CD4-positive, alpha-beta T cell treated with Interleukin-1 beta for 1 hour (primary cell): ENCODE data around the gene CACNG6.
"Not testable (repeated sequence)": the region's sequence is repeated elsewhere in the genome, so short reads cannot be mapped to it uniquely, and the experiment has no call there.

Source experiments
- DNase-seq, 2 donors: peaks; one replicate each; pipeline ENCODE4 v3.0.0-alpha.2; 2020 to 2022

The CACNG6 gene, protein sequence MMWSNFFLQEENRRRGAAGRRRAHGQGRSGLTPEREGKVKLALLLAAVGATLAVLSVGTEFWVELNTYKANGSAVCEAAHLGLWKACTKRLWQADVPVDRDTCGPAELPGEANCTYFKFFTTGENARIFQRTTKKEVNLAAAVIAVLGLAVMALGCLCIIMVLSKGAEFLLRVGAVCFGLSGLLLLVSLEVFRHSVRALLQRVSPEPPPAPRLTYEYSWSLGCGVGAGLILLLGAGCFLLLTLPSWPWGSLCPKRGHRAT

DNA sequence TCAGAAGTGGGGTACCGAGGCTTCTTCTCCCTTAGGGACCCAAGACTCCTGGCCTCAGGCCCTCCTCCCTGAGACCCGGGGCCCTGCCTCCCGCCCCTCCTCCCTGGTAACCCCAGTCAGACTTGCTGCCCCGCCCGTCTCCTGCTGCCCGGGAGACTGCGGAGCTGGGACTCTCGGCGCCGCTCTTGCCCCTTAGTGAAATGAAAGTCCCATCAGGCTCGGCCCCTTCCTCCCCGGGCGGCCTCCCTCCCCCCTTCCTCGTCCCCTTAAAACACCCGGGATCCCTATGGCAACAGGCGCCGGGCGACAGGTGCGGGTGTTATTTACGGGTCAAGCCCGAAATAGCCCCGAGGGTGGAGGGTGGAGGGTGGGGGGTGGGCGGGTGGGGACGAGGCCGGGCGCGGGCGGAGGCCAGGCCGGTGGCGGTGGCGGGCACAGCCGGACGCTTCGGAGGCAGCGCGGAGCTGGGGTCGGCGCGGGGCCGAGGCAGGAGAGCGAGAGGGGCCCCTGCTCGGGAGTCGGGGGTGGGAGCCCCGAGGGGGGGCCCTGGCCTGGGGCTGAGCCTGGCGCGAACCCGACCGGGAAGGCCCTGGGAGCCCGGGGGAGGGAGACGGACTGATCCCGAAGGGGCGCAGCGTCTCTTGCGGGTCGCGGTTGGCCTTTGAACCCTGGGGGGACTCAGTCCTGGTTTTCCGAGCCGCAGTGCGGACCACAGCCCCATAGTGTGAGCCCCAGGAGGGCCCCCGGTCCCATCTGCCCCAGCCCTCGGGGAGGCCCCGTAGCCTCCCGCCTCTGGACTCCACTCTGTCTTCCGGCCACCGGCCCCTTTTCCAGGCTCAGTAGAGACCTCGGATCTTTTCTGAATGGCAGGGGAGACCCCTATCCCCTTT is at the start of gene CACNG6:
Gene CACNG6, plus strand, starts transcription at position 414 of the 890 bp plus-strand sequence. CDS start 1,241 bp downstream, outside the sequence.
- peak in 1 of 2 donors; percentile 39 for DNase-seq

DNA sequence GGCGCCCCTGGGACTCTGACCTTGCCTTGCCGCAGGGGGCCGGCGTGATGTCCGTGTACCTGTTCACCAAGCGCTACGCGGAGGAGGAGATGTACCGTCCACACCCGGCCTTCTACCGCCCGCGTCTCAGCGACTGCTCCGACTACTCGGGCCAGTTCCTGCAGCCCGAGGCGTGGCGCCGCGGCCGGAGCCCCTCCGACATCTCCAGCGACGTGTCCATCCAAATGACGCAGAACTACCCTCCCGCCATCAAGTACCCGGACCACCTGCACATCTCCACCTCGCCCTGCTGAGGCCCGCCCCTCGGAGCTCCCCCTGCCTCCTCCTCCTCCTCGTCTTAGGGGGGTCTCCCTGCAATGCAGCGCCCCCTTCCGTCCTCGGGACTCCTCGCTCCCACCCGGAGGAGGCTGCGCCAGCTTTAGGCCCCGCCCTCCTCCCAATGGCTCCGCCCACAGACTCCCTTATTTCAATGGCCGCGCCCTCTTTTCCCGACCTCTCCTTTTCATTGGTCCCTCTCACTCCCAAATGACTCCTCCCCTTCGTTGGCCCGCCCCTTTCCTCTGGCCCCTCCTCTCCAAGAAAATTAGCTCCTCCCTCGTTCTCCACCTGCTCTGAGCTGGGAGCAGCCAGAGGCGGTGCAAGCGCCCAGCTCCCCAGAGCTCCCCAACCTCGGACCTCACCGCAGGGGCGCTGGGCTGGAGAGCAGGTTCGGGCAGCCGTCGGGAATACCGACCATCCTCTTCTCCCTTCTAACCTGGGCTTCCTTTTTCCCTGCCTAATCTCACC is 49.2 kb upstream of the CACNG6 start:
- DNase-seq = no peak

DNA sequence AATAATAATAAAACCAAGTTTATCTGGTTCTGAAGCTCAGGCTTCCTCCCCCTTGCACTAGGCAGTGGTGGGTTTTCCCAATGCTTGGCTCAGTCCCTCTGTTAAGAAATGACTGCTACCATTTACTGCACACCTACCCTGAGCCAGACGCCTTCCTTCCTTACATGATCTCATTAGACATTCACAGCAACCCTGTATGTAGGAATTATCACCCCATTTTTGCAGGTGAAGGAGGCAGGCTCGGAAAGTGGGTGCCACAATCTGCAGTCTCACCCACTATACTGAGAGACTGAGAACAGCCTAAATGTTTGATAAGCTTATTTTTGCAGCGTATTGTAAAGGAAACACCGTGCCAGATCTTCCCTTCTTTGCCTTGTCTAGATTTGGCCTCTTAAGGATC is 47.0 kb upstream of the CACNG6 start:
- no peak for DNase-seq

DNA sequence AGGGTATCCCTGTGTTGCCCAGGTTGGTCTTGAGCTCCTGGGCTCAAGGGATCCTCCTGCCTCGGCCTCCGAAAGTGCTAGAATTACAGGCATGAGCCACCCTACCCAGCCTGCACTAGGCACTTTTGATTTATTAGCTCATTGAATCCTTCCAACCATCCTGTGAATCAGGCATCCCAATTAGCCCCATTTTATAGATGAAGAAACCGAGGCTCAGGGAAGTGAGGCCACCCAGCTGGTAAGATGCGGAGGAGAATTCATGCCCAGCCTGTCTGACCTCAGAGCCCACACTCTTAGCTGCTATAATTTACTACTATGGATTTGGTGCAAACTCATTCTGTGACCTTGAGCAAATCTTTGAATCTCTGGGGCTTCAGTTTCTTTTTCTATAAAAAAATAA is 46.5 kb upstream of the CACNG6 start:
- no peak for DNase-seq

DNA sequence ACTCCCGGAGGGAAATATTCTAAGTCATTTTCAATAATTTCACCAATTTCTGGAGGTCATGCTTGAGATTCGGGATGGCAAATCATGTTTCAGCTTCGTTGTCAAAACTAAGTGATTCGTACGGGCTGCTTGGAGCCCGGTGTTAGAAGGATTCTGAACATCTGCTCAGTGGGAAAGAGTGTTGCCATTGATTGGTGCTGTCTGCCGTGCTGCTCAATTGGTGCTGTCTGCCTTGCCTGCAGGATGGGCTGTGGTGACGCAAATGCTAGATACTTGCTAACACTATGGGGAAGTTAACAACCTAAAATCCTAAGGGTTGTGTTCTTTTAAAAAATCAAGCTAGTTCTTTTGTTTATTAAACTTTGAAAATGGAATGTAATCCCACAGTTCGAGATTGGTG is 46.0 kb upstream of the CACNG6 start:
- no peak for DNase-seq

DNA sequence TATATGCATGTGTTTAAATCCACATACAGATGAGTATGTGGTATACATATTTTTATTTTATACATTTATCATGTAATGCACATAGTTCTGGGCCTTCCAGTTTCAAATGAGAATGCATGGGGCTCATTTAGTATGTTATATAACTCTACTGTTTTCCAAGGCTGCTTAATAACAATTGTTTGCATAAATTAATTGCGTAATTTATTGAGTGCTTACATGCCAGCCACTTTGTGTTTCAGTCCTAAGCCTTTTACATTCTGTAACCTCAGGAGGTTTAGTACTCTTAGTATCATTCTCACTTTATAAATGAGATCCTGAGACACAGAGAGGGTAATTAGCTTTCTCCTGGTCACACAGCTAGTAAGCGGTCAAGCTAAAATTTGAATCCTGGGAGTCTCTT is 45.4 kb upstream of the CACNG6 start:
- no peak for DNase-seq

DNA sequence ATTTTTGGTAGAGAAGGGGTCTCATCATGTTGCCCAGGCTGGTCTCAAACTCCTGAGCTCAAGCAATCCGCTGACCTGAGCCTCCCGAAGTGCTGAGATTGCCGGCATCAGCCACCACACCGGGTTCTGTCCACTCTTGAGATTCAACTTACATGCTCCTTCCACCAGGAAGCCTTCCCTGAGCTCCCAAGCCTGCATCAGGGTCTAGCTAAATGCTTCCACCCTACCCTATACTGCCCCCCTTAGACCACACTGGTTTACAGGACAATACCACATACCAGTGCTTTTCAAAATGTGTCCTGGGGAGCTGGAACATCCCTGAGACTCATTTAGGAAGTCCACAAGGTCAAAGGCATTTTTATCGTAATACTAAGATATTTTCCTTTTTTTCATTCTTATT is 43.8 kb upstream of the CACNG6 start:
- DNase-seq = no peak

DNA sequence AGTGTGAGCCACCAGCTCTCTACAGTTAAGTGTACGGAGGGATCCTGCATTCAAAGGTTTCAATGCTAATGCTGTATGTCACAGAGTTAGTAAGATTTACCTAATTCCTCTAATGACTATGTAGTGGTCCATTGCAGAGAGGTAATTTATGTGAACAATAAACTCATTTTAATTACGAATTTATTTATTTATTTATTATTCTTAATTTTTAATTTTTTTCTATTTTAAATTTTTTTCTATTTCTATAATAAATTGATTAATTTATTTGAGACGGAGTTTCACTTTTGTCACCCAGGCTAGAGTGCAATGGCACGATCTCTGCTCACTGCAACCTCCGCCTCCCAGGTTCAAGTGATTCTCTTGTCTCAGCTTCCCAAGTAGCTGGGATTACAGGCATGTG is 42.8 kb upstream of the CACNG6 start:
- not testable (repeated sequence) for DNase-seq

DNA sequence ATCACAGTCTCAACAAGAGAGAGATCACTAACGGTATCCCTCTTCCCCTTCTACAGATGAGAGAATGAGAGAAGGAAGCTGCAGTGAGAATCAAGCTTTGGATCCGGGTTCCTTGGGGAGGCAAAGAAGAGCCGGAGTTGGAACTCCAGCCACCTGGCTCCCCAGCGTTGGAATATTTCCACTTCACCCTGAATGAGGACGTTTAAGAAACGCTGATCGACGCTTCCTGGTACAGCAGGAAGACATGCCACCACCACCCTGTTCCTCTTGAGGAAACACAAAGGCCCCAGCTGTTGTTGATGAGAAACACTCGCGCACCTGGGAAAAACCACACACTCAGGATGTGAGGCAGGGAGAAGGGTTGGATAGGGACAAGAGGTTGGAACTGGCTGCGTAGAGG is 40.0 kb upstream of the CACNG6 start:
- no peak for DNase-seq

DNA sequence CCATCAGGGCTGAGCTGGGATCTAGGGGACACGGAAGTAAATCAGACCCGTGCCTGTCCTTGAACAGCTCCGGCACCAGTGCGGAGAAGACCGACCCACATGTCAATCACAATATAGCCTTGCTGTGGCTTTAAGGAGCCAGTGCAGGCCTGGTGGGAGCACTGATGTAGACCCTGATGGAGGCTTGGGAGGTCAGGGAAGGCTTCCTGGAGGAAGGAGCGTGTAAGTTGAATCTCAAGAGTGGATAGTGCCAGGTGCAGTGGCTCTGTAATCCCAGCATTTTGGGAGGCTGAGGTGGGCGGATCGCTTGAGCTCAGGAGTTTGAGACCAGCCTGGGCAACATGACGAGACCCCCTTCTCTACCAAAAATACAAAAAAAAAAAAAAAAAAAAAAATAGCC is 39.5 kb upstream of the CACNG6 start:
- no peak for DNase-seq

DNA sequence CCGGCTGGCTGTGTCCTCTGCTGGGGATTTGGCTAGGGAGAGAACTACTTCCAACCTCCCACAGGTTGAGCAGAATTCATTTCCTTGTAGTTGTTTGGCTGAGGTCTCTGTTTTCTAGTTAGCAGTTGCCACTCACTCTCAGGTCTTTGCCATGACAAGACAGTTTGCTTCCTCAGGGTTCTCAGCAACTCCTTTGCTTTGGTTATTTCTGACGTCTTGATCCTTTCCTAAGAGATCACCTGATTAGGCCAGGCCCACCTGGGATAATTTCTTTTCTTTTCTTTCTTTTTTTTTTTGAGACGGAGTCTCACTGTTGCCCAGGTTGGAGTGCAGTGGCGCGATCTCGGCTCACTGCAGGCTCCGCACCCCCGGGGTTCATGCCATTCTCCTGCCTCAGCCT is 38.1 kb upstream of the CACNG6 start:
- DNase-seq = no peak

DNA sequence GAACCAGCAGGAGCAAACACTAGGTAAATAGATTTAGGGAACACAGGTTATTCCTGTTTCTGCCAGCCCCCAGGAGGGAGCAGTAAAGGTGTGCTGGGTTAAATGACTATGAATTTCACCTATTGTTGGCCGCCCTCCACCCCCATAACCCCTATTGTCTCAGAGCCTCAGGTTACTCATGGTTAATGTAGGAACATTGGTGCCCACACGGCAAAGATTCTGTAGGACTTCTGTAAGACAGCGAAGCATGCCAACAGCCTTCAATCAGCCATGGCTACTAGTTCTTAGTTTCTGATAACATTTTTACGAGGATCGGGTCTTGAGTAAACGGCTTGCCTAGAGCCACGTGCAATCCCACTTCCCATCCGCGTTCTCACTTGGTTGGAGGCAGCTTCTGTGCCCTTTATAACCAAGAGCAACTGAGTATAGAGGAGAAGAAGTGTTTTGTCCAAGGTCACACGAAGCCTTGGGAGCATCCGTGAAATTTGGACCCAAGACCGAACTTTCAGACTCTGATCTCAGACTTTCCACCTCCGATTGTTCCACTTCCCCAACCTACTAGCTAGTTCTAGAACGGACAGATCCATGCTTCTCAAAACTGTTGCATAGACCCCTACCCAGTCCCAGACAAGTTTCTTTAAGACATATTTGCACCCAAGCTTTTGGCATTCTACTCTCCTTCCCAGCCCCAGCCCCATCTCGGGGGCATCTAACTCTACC is 33.8 kb upstream of the CACNG6 start:
- no peak for DNase-seq

DNA sequence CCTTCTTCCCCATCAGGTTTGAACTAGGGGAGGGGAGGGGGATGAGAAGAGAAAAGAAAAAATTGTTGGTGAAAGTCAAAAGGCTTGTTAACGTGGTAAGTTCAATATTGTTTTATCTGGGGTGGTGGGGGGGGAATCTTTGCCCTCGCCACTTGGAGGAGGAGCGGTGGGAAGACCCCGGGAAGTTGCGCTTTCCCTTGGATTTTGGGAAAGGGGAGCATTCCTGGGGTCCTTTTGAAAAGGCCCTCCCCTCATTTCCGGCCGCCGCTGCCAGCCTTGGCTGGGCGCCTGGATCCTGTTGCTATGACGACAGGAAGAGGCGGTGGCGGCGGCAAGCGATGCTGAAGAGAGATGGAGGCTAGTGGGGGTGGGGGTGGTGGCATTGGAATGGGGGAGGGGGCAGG is 33.3 kb upstream of the CACNG6 start:
- no peak for DNase-seq

DNA sequence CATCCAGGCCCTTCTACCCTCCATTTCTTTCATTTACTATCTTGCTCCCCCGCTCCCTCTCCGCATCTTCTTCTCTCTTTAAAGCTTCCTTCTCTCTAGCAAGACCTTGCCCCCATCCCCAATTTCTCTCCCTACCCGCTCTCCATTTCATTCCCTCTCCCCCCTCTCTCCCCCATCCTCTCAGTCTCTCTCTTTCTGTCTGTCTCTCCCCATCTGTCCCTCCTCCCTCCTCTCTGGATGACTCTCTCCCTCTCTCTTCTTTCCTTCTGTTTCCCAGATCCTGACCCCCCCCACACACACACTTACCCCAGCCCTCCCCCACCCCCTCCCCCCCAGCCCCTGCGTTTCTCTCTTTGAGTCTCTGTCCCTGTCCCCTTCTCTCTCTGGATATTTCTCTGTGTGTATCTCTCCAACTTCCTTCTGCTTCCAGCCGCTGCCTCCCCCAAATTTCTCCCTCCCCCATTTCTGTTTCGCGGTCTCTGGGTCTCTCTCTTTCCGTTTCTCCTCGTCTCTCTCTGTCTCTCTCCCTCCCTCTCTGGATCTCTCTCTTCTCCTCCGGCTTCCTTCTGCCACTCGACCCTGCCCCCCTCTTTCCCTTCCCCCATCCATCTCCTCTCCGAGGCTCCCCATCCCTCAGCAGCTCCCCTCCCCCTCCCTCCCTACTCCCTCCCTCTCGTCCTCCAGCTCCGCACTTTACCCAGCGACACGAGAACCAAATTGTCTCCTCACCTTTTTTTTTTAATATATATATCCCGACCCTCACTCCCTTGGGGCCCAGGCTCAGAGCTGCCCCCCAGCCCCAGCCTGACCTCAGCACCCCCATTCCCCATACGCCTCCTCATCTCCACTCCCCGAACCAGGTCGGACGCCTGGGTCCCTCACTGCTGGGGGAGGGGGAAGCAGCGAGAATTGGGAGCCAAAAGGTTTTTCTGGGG is 32.3 kb upstream of the CACNG6 start:
- no peak for DNase-seq

DNA sequence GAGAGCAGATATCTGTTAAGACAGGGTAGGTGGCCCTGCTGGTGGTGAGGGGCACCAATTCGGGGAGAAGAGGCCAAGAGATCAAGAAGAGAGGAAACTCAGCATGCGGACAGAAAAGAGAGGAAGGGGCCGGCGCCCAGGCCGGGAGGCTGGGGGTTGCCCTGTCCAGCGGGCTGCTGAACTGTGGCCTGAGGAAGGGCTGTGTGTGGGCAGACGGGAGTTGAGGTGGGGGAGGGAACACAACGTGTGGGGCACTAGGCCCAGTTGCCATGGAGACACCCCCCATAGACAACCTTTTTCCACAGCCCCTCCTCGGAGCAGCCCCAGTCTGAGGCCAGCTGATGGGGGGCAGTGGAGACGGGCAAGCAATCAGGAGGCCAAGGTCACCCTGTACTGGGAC is 31.2 kb upstream of the CACNG6 start:
- DNase-seq = no peak

DNA sequence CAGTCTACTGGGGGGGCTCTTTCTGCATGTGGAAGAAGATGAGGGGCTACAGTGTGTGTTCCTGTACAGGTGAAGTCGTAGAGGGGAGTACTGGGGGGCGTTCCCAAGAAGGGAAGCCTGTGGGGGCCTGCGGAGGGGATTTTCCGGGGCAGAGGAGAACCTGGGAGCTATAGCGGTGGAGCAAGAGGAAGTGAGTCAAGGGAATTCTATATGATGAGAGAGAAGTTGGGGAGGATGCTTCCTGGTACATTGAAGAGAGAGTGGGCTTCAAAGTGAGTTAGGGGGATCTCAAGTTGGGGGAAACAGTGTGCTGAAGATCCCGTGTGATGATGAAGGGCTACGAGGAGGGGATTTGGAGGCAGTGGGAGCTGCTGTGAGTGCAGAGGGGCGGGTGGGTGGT is 30.6 kb upstream of the CACNG6 start:
- DNase-seq = no peak

DNA sequence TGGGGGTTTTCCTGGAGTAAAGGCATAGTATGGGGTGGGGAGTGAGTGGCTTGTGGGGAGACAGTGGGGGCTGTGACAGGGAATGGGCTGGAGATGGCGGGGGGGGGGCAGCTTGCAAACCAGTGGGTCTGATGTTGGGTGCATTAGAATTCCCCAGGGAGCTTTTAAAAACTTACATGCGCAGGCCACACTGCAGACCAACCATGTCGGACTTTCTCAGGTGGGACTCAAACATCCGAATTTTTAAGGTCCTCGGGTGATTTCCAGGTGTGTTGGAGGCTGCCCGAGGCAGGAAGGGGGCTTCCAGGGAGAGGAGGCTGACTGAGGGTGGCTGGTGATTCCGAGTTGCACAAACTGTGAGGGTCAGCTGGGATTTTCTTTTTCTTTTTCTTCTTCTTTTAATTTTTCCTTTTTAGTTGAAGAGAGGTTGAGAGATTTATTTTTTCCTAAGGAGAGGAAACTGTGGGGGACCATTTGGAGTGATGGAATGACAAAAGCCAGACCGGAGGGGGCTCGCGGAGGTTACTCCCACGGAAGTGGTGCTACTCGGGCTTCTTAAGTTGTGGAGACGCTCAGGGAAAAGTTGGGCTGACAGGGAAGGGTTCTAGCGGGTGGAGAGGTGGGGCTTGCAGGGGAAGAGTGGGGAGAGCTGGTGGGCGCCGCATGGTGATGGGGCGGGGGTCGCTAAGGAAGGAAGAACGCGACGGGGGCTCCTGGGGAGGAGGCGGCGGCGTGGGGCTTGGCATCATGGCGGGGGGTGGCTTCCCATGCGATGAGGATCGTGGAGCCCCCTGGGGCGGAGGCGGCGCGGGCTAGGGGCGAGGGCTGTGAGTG is 29.7 kb upstream of the CACNG6 start:
- no peak for DNase-seq

DNA sequence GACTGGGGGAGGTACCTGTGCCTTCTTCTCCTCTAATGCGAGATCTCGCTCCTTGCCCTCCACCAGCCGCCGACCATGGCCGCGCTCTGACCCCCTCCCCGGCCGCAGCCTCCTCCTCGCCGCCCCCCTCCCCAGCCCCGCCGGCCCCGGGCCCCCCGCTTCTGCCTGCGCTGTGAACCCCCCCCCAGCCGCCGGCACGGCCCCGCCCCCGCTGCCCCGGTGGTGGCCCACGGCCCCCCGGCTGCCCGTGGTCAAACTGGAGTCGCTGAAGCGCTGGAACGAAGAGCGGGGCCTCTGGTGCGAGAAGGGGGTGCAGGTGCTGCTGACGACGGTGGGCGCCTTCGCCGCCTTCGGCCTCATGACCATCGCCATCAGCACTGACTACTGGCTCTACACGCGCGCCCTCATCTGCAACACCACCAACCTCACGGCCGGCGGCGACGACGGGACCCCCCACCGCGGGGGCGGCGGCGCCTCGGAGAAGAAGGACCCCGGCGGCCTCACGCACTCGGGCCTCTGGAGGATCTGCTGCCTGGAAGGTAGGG is 28.5 kb upstream of the CACNG6 start, which contains the start of gene CACNG8:
Gene CACNG8, plus strand, starts transcription at position 51 of the 545 bp plus-strand sequence.
- DNase-seq = no peak

DNA sequence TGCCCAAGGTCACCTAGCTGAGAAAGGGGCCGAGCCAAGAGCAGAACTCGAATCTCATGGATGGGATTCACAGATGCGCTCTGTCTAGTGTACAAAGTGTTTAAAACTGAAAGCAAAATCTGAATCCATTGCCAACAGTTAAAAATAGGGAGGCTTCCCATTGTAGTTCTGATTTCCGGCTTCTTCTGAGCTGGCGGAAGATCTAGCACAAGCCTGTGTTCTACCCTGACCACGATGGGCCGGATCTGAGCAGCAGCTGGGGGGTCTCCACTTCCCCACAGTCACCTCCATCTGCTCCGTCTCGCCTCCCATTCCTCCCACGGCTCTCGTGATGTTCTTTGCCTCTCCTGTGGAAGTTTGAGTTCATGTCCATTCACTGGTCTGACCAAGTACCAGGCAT is 26.3 kb upstream of the CACNG6 start:
- no peak for DNase-seq

DNA sequence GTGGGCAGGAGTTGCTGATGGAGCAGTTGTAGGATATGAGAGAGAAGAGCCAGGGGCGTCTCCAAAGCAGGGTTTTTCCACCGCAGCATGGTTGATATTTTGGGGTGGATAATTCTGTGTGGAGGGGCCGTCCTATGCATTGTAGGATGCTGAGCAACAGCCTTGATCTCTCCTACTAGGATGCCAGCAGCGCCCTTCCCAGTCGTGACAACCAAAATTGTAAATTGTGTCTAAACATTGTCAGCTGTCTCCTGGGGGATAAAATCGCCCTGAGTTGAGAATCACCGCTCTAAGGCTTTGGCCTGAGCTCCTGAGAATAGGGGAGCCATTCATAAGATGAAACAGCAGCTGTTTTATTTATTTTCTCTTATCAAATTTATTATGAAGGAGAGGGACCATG is 24.5 kb upstream of the CACNG6 start:
- no peak for DNase-seq
